Activated naive CD4-positive, alpha-beta T cell treated with anti-CD3 and anti-CD28 coated beads, Interleukin-2, amount 50 U/mL, for 24 hours (primary cell): ENCODE measurements around the gene FCAMR.
"Not testable (repeated sequence)": the region's sequence is repeated elsewhere in the genome, so short reads cannot be mapped to it uniquely, and the experiment has no call there.

Experiments used
- H3K27ac Mint-ChIP-seq: one replicate; pipeline ENCODE4 v1.8.0; 2021; ENCODE audit warnings: mild to moderate bottlenecking, mixed read lengths
- H3K27me3 Mint-ChIP-seq: one replicate; pipeline ENCODE4 v1.8.0; 2021; ENCODE audit warnings: mixed read lengths
- H3K36me3 Mint-ChIP-seq: one replicate; pipeline ENCODE4 v1.8.0; 2021; ENCODE audit warnings: mixed read lengths
- H3K4me1 Mint-ChIP-seq: one replicate; pipeline ENCODE4 v1.8.0; 2021; ENCODE audit warnings: mixed read lengths
- H3K4me3 Mint-ChIP-seq: one replicate; pipeline ENCODE4 v1.8.0; 2021; ENCODE audit warnings: mild to moderate bottlenecking, mixed read lengths
- H3K9me3 Mint-ChIP-seq: one replicate; pipeline ENCODE4 v1.8.0; 2021; ENCODE audit warnings: mixed read lengths

Gene FCAMR

DNA sequence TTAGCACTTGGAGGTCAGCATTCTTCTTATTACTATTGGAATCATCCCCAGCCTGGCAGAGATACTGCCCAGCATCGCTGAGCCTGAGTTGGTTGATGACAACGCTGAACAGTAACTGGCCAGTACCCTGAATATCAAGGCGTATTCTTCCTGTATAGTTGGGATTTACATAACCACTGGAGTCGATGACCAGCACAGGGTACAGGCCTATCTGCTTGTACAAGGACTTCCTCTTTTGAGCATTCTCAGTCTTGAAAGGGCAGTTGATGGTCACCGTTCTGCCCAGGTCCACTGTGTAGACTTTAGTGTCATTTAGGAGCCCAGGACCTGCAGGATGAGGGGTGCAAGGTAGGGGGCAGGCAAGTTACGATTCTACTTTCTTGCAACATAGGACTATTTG is 32.8 kb downstream of the FCAMR start:
- Mint-ChIP-seq H3K27me3 (no peaks in the 10 kb centered on the region), H3K9me3 (no peaks in the 10 kb centered on the region), H3K4me1 (peaks cover 12% of the 10 kb centered on the region), H3K36me3 (no peaks in the 10 kb centered on the region), H3K27ac (no peak overlapping the region), H3K4me3 (no peak overlapping the region)

DNA sequence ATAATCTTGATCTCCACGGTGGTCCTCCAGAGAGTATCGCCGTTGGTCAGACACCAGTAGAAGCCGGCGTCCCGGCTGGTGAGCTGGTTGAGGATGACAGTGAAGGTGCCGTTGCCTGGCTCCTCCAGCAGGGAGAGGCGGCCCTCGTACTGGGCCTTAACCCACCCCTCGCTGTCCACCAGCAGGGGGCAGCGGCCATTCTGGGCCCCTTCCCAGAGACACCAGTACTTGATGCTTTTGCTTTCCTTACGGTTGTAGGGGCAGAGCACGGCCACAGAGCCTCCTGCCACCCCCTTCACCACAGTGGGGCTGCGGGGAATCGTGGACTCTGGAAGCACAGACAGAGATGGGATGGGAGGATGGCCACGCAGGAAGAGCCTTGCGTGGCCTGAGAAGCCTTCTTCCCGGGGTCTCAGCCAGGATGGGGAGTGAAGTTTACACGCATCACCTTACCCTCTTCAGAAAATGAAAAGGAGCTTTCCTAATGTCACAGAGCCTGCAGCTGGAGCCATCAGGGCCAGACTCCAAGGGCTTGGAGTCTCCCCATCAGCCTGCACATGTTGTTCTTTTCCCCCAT is 34.7 kb downstream of the FCAMR start:
- H3K4me1 Mint-ChIP-seq, result peaks cover 30% of the 10 kb centered on the region
- no peaks in the 10 kb centered on the region for H3K27me3 Mint-ChIP-seq
- no peak overlapping the region for H3K4me3 Mint-ChIP-seq
- H3K9me3 Mint-ChIP-seq, result no peaks in the 10 kb centered on the region
- H3K27ac Mint-ChIP-seq, result no peak overlapping the region
- no peaks in the 10 kb centered on the region for H3K36me3 Mint-ChIP-seq

DNA sequence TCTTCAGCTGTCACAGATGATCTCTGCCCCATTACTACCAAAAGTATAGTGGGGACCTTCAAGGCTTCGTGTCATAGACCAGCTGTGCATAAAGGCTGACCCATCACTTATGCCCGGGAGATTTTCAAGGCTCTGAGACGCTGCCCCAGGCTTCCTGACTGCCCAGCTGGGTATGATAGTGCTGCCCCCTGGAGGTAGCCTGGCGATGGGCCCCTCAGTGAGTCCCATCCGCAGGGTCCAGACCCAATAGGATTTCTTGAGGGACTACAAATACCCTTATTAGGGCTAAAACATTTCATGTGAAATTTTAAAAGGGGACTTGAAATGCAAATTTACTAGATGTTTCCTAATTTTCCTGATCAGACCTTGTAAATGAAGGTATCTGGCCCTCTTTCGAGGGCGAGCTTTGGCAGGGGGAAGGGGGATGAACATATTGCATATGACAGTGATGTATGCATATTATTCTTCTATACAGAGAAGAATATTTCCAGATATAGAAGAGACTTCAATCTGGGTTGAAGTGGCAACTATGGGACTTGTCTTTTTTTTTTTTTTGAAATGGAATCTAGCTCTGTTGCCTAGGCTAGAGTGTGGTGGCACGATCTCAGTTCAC is 36.8 kb downstream of the FCAMR start:
- H3K4me1 Mint-ChIP-seq, result peaks cover 43% of the 10 kb centered on the region
- H3K27ac Mint-ChIP-seq, result peak overlapping the region; percentile 59
- H3K9me3 Mint-ChIP-seq, result no peaks in the 10 kb centered on the region
- H3K27me3 Mint-ChIP-seq, result no peaks in the 10 kb centered on the region
- H3K36me3 Mint-ChIP-seq, result no peaks in the 10 kb centered on the region
- no peak overlapping the region for H3K4me3 Mint-ChIP-seq

DNA sequence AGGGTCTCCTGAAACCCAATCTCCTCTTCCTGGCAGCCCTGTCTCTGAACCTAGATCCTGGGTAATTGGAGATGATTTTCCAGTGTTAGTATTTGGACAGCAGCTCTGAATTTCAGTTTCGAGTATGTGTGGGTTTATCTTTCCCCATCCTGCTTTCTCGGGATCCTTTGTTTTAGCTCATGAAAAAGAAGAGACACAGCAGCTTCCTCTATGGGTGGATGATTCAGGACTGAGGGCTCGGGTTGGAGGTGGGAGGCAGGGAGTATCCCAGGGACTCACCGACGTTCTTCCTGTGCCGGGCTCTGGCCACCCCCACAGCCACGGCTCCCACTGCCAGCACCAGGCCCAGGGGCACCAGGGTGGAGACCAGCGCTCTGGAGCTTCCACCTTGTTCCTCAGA is 38.1 kb downstream of the FCAMR start:
- Mint-ChIP-seq H3K9me3 (no peaks in the 10 kb centered on the region), H3K4me1 (peaks cover 54% of the 10 kb centered on the region), H3K27ac (no peak overlapping the region), H3K27me3 (no peaks in the 10 kb centered on the region), H3K36me3 (no peaks in the 10 kb centered on the region), H3K4me3 (no peak overlapping the region)

DNA sequence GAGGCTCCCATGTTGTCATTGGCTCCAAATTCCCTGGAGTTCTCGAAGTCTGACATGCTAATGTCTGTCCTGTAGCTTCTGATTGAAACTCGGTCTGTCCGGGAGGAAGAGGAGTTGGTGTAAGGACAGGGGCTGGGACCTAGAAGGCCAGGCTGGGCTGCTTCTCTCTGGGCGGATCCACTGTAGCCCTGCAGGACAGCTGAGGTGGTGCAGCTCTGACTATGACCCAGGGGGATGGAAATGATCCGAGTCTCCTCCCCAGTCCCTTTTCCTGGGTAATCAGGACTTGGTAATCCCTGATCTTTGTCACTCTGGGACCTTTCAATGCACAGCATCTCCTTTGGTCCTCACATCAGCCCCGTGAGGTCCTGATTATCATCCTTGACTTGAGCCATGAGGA is 38.6 kb downstream of the FCAMR start:
- H3K9me3 Mint-ChIP-seq, result no peaks in the 10 kb centered on the region
- H3K4me3 Mint-ChIP-seq, result no peak overlapping the region
- no peak overlapping the region for H3K27ac Mint-ChIP-seq
- no peaks in the 10 kb centered on the region for H3K27me3 Mint-ChIP-seq
- H3K4me1 Mint-ChIP-seq, result peaks cover 55% of the 10 kb centered on the region
- no peaks in the 10 kb centered on the region for H3K36me3 Mint-ChIP-seq

DNA sequence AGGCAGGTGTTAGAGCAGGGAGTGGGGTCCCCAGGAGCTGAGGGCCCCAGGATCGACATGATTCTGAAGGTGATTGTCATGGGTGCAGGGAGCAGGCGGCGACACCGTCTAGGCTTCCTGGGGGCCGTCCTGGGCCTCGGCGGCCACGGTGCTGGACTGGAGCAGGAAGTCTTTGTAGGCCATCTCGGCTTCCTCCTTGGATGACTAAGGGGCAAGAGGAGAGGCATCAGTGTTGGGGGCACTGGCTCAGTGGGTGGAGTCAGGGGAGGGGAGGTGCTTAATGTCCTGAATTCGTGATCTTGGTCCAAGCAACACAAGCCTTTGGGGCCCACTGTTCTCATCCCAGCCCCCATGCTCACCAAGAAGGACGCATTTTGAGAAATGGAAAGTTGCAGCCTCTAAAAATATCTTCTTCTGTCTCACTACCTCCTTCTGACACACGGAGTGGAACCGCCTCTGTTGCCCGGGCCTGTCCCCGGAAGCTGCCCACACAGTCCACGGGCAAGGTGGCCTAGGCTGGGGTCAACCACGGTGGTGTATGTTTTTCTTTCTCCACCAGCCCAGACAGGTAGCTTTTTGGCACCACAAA is 40.0 kb downstream of the FCAMR start:
- Mint-ChIP-seq H3K4me3 (peak overlapping the region; percentile 43), H3K9me3 (no peaks in the 10 kb centered on the region), H3K4me1 (peaks cover 59% of the 10 kb centered on the region), H3K27me3 (no peaks in the 10 kb centered on the region), H3K27ac (peak overlapping the region; percentile 81), H3K36me3 (no peaks in the 10 kb centered on the region)

DNA sequence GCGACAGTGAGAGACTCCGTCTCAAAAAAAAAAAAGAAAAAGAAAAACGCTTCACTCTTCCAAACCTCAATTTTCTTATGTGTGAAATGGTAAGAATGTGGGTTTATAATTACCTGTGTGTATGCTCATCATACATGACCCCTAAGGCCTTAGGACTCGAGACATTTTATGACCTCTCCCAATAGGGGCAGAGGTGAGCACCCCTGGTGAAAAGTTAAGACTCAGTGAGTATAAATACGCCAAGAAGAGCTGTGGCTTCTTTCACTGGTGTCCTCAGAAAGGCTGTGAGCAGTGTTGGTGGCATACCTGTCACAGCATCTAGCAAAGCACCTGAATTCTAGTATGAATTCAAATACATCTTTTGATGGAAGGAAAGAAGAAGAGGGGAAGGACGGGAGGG is 40.7 kb downstream of the FCAMR start:
- Mint-ChIP-seq H3K4me1 (peaks cover 59% of the 10 kb centered on the region), H3K9me3 (no peaks in the 10 kb centered on the region), H3K4me3 (no peak overlapping the region), H3K36me3 (no peaks in the 10 kb centered on the region), H3K27me3 (no peaks in the 10 kb centered on the region), H3K27ac (peak overlapping the region; percentile 3)

DNA sequence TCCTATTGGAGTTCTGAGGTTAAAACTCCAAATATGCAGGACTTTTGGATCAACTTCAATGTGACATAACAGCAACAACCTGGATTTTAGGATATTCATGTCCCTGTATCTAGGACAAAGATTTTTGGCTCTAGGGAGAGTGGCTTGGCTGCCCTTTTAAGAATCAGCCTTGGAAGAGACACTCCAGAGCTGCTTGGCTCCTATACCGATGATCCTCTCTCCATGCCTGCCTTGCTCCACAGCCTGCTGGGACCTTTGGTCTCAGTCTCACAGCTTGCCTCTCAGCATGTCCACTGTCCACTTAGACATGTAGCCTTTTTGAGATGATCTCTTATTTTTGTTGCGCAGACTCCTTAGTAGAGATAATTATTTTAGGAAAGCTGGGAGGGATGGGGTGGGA is 44.0 kb downstream of the FCAMR start:
- H3K36me3 Mint-ChIP-seq, result no peaks in the 10 kb centered on the region
- no peaks in the 10 kb centered on the region for H3K9me3 Mint-ChIP-seq
- H3K27me3 Mint-ChIP-seq, result no peaks in the 10 kb centered on the region
- no peak overlapping the region for H3K4me3 Mint-ChIP-seq
- no peak overlapping the region for H3K27ac Mint-ChIP-seq
- peaks cover 40% of the 10 kb centered on the region for H3K4me1 Mint-ChIP-seq

DNA sequence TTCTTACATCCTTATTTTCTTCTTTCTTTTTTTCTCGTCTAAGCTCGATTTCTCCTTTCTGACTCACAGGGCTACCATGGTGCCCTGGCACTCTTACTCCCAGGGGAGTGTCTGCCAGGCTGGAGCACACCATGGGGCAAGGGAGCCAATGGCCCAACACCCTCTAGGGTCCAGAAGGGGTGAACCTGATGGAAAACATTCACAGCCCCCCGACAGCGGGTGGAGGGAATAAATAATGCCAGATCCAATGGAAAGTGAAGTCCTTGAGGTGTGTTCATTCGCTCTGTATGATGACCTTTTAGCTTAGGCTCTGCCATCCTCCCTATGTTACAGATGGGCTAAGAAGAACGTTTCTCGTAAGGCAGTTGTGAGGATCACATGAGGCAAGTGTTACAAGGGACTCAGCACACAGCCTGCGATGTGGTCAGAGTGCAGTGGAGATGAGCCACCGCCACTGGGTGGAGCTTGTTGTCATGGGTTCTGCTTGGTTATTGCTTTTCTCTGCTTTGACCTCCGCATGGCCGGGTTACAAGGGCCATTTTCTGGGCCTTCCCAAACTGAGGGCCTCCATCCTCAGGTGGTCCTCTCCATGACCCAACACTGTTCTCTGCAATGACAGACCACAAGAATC is 45.0 kb downstream of the FCAMR start:
- Mint-ChIP-seq H3K27ac (no peak overlapping the region), H3K36me3 (no peaks in the 10 kb centered on the region), H3K27me3 (no peaks in the 10 kb centered on the region), H3K4me3 (no peak overlapping the region), H3K9me3 (no peaks in the 10 kb centered on the region), H3K4me1 (peaks cover 38% of the 10 kb centered on the region)

DNA sequence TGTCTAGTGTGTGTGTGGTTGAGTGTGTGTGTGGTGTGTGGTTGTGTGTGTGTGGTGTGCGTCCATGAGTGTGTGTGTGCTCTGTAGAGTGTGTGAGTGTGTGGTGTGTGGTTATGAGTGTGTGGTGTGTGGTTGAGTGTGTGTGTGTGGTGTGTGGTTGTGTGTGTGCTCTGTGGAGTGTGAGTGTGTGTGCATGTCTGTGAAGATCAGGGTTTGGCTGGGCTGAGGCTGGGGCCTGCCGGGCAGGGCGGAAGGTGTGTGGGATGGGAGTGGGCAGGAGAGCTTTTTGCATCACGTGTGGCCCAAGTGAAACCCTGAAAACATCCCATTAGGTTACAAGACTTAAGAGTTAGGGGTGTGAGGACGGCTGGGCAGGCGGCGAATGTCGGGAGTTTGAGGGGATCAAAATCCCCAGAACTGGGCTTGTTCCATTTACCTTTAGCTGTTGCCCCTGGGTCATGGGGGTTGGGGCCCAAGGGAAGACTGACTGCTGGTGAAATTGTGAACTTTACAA is 45.6 kb downstream of the FCAMR start:
- Mint-ChIP-seq H3K4me1 (peaks cover 36% of the 10 kb centered on the region), H3K4me3 (no peak overlapping the region), H3K27me3 (no peaks in the 10 kb centered on the region), H3K36me3 (no peaks in the 10 kb centered on the region), H3K27ac (no peak overlapping the region), H3K9me3 (no peaks in the 10 kb centered on the region)

DNA sequence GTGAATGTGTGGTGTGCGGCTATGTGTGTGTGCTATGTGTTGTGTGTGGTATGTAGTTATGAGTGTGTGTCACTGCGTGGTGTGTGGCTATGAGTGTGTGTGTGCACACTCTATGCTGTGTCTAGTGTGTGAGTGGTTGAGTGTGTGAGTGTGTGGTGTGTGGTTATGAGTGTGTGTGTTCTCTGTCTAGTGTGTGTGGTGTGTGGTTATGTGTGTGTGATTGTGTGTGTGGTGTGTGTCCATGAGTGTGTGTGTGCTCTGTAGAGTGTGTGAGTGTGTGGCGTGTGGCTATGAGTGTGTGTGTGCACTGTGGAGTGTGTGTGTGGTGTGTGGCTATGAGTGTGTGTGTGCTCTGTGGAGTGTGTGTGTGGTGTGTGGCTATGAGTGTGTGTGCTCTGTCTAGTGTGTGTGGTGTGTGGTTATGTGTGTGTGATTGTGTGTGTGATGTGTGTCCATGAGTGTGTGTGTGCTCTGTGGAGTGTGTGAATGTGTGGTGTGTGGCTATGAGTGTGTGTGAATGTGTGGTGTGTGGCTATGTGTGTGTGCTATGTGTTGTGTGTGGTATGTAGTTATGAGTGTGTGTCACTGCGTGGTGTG is 46.2 kb downstream of the FCAMR start:
- not testable (repeated sequence) for H3K4me3 Mint-ChIP-seq, H3K36me3 Mint-ChIP-seq, H3K27ac Mint-ChIP-seq, H3K9me3 Mint-ChIP-seq, H3K27me3 Mint-ChIP-seq
- peaks cover 34% of the 10 kb centered on the region for H3K4me1 Mint-ChIP-seq

DNA sequence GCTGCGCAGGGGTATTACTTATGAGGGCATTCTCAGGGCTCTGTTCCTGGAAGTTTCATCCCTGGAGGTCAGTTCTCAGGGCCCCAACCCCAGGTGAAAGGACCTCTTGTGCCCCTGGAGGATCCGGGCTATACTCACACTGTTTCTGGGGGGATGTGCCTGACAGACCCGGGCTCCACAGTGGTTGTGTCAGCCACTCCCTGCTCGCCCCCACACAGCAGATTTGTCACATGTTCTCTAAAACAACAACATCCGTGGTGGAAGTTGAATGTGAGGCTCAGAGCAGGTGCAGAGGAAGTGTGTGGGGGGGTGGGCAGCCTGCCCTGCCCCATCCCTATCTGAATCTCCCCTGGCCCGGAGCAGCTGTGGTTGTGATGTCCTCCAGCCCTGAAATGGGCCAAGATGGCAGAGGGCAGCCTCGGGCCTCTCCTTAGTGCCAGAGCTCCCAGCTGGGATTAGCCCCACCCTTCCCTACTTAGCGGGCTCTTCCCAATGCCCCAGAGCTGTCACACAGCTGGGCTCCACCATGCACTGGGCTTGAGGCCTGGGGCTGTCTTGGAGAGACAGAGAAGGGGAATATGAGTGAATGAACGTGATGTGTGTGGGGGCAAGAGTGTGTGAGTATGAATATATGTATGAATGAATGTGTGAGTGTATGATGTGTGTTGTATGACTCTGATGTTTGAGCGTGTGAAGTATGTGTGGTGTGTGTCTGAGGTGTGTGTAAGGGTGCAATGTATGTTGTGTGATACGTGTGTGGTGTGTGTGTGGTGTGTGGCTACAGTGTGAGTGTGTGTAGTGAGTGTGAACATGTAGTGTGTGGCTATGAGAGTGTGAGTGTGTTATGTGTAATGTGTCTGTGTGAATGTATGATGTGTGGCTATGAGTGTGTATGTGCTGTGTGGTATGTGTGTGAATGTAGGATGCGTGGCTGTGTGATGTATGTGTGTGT is 47.0 kb downstream of the FCAMR start:
- H3K9me3 Mint-ChIP-seq, result no peaks in the 10 kb centered on the region
- no peaks in the 10 kb centered on the region for H3K36me3 Mint-ChIP-seq
- no peak overlapping the region for H3K4me3 Mint-ChIP-seq
- peaks cover 36% of the 10 kb centered on the region for H3K4me1 Mint-ChIP-seq
- H3K27me3 Mint-ChIP-seq, result no peaks in the 10 kb centered on the region
- H3K27ac Mint-ChIP-seq, result no peak overlapping the region

DNA sequence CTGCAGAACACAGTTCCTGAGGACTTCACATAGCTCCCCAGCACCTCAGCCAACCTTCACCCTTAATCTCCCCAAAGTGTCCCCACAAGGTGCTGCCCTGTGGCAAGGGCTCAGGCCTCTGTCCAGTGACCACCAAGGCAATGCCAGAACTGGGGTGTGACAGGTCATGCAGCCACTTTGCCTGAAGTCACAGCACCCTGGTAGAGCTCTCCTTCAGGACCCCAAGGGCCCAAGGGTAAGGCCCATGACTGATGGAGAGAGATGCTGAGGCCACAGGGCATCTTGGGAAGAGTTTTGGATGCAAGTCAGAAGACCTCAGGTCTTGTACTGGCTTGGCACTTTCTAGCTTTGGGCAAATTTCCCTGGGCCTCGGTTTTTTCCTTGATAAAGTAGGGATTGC is 47.7 kb downstream of the FCAMR start:
- Mint-ChIP-seq H3K27me3 (no peaks in the 10 kb centered on the region), H3K4me1 (peaks cover 37% of the 10 kb centered on the region), H3K27ac (no peak overlapping the region), H3K4me3 (no peak overlapping the region), H3K36me3 (peaks cover 3% of the 10 kb centered on the region), H3K9me3 (no peaks in the 10 kb centered on the region)

DNA sequence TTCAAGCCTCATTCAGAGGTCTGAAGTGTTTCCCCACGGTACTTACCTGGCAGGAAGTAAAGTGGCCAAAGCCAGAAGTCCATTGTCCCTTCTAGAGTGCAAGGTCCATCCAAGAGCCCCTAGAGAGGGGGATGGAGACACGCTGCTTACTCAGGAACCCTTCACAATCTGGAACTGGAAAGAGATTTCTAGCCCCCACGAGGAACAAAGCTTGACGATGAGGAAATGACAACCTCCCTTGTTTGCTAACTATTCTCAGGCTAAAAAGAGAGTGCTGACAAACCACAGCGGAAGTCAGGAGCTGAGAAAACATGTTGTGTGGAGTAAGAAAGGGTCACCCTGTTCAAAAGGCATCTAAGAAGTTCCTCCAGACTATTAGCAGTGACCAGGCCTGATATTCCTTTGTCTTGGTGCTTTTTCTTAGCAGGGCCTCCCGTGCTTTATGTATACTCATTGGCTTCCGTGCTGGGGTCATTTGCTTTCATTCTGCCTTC is 48.4 kb downstream of the FCAMR start, which contains the start of gene FCMR:
Gene FCMR (minus strand): TSS at position 170 of the 494 bp plus-strand sequence. CDS start 87 bp downstream, at position 83.
- H3K4me3 Mint-ChIP-seq, result no peak within 1 kb of the TSS
- H3K27ac Mint-ChIP-seq, result no peak within 1 kb of the TSS
- peaks cover 39% of the 10 kb centered on the region for H3K4me1 Mint-ChIP-seq
- peaks cover 4% of the 10 kb centered on the region for H3K36me3 Mint-ChIP-seq
- no peaks in the 10 kb centered on the region for H3K9me3 Mint-ChIP-seq
- no peaks in the 10 kb centered on the region for H3K27me3 Mint-ChIP-seq

DNA sequence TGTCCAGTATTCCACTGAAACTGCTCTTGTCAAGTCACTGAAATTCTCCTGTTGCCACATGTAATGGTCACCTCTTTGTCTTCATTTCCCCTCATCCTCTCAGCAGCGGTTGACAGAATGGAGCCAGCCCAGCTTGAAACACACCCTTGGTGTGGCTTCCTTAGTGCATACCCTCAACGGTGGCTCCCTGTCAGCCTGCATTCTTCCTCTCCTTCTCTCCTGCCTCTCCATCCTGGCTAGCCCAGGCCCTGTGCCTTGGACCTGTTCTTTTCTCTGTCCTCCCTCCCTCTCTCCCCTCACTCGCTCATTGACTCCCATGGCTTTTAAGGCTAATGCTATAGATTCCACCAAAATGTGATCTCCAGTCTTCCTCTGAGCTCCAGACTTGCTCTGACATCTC is 52.2 kb downstream of the FCAMR start:
- H3K4me1 Mint-ChIP-seq, result peaks cover 72% of the 10 kb centered on the region
- no peaks in the 10 kb centered on the region for H3K27me3 Mint-ChIP-seq
- H3K36me3 Mint-ChIP-seq, result peaks cover 10% of the 10 kb centered on the region
- no peak overlapping the region for H3K4me3 Mint-ChIP-seq
- no peaks in the 10 kb centered on the region for H3K9me3 Mint-ChIP-seq
- H3K27ac Mint-ChIP-seq, result peak overlapping the region; percentile 96
